GM19395 (cell line): Measurements from ENCODE around the gene COL28A1.
A peak's percentile ranks its signal among the peaks of the same experiment; 100 is the strongest.

Experiments
- ATAC-seq: cut with Tn5 transposase; IDR thresholded peaks from one replicate; pipeline ENCODE4 v1.9.1; 2021; ENCODE audit warnings: mild to moderate bottlenecking, moderate library complexity; ENCODE audit not compliant: unreplicated experiment

COL28A1 gene

DNA sequence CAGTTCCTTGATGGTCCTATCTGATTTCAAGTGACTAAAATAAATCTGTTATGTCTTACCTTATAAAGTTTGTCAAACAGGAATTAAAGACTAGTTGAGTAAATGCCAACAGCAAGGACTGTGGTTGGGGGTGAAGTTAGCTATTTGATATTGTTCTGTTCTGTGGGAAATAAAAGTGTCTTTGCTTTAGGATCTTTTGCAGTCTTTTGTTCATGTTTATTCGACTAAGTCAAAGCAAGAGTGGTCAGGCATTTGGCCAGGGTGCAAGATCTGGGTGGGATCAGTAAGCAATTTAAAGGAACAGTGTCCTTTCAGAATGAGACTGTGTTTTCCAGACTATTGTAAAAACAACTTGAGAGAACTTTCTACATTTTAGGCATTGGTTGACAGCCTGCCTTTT, at the start of gene COL28A1:
COL28A1 (minus strand) TSS at position 183 of the 400 bp plus-strand sequence. CDS start 2,998 bp downstream, outside the sequence.
- ATAC-seq, result no peak

DNA sequence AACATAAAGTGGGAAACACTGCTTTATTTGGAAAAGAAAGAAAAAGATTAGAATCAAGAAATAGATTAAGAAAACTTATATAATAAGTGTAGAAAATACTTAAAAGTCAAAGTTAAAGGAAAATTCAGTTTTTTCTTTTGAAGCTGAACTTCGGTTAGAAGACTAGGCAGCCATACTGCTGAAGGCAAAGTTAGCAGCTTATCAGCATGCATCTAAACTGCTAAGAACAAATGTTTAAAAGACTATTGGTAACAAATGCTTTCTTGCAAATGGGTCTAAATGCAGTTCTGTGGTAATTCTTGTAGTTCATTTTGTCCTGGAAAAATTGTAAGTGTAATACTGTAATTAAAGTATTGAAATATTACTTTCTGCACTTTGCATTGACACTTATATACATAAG, 49.0 kb upstream of the COL28A1 start:
- no peak for ATAC-seq

DNA sequence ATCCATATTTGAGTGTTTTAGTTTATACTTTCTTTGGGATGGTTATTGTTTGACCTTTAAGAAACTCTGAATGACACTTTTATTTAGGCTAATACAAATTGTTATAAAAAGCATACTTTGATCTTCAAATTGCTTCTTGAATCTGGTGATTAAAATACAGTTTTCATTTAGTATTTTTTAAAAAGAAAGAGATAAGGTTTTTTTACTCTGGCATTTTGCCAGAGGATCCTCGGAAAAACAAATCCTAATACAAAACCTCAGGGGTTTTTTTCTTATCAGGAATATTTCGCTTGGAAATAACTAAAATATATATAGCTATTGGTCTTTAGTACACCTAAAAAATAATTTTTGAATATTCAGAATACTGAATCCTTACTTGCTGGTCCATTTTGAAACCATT, 48.1 kb upstream of the COL28A1 start:
- ATAC-seq, result no peak

DNA sequence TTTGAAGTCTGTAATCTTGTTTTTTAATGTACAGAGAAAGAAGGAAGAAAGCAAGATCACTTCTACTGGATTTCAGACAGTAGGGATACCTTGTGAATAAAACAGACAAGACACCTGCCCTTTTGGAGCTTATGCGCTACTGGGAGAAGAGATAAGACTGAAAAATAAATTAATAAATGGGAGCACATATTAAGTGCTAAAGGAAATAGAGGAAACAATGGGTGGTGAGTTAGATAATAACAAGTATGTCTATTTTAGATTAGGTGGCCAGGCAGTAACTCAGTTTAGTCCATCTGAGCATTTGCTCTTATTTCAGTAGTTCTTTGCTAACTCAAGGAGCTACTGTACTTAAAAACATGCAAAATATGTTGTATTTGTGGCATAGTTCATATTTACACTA, 46.9 kb upstream of the COL28A1 start:
- ATAC-seq, result no peak

DNA sequence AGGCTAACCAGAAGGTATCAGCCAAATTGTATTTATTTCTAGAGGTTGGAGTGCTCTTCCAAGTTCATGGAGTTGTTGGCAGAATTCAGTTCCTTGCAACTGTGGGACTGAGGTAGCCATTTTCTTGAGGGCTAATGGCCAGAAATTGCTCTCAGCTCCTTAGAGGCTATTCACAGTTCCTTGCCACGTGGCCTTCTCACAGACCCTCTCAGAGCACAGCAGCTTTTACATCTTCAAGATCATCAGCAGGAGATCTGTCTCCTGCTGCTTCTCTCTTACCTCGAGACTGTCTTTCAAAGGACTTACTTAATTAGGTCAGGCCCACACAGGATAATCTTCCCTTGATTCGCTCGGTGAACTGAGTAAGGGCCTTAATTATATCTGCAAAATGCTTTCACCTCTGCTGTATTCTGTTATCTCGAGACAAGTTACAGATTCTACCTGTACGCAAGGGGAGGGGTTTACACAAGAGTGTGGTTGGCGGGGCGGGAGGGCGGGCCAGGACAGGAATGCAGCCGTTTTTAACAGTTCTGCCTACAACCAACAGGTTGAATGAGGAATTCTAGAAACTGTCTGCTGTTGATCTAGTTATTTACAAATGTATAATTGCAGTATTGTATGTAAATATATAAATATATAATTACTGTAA, 46.0 kb upstream of the COL28A1 start:
- ATAC-seq, result no peak

DNA sequence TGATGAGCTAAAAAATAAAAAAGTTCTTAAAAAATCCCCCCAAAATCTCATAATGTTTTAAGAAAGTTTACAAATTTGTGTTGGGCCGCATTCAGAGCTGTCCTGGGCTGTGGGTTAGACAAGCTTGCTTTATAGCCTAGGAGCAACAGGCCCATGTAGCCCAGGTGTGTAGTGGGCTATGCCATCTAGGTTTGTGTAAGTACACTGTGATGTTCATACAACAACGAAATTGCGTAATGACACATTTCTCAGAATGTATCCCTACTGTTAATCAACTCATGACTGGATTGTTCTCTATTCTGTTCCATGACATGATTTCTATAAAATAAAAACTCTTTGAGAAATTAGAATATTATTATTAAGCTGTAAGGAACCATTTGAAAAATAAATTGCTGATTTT, 44.0 kb upstream of the COL28A1 start:
- no peak for ATAC-seq

DNA sequence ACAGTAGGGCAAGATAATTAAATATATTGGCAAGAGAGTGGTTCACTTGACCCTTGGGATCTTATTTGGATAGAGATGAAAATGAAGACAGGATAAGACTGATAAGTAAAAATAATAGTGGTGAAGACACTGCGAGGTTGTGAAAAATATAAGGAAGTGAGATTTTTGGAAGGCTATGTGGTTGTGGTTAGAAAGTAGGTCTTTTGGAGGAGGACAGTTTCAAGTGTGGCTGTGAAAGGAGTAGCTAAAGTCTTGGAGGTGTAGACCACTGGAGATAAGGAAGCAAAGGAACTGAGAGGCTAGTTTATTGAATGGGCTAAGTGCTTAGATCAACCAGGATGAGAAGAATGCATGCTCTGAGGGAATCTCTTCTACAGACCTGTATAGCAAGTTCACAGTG, 42.2 kb upstream of the COL28A1 start:
- ATAC-seq, result peak; percentile 79

DNA sequence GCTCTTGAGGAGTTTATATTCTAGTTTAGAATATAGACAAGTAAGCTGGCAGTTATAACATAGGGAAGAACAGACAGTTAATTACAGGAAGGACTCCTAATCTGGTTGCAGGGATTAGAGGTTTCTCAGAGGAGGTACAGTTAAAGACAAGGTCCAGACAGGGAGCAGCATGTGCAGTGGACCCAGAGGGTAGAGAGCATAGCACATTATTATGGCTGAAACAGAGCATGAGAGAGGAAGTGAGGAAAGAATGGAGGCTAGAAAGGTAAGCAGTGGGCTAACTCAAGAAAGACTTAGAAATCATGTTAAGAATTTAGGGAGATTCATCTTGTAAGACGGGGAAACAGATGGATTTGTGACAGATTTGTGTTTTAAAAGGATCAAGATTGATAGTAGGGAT, 40.7 kb upstream of the COL28A1 start:
- no peak for ATAC-seq

DNA sequence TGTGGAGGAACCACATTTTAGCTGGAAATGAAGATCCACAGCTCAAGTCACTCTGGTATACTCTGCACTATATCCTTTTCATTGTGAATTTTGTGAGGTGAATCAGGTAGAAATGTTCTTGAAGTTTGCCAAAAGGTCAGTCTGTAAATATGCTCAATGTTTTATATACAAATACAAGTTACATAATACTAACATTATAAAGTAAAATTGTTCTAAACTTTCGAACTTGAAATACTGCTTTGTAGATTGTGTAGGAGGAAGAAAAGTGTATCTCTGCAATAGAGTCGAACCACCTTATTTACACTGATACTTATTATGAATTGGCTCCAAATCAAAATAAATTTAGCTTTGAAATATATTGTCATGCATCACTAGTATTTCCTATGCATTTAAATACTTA, 38.0 kb upstream of the COL28A1 start:
- no peak for ATAC-seq

DNA sequence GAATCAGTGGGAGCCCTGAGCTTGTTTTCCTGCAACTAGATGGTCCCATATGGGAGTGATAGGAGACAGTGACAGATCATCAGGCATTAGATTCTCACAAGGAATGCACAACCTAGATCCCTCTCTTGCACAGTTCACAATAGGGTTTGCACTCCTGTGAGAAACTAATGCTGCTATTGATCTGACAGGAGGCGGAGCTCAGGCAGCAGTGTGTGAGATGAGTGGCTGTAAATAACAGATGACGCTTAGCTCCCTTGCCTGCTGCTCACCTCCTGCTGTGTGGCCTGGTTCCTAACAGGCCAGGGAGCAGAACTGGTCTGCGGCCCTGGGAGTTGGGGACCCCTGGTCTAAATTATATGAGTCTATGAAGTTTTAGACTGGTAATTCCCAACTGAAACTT, 34.9 kb upstream of the COL28A1 start:
- no peak for ATAC-seq

DNA sequence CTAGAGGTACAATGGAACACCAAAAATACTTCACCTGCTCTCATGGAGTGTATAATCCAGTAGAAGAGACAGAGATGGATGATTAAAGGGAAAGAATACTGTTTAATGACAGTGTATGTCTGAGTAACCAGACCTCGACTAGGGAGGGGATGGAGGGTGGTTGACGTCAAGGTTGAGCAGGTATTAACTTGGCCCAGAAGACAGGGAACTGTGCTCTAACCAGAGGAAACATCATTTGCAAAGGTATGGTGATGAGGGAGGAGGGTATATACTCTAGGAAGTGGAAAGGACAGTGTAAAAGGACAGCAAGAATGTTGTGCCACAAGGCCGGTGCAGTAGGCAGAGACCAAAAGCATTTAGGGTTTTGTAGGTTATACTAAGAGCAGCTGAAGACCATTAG, 33.9 kb upstream of the COL28A1 start:
- ATAC-seq, result peak; percentile 29

DNA sequence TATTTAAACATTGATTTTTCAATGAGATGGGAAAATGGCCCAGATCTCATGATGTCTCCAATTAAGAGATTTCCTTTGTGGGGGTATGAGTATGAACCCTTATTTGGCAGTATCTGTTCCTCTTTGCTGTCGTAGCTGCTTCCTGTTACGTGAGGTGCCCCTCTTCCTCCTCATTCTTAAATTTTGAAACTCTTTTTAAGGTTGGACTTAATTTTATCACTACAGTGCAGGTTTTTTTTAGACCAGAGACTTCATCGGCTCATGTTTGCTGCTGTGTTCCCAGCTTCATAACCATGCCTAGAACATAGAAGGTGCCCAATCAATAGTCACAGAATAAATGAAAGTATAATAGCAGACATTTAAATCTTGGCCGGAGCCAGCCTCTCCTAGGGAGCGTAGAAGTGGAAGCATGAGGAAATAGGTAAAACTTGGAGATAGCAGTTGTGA, 33.4 kb upstream of the COL28A1 start:
- peak; percentile 58 for ATAC-seq

DNA sequence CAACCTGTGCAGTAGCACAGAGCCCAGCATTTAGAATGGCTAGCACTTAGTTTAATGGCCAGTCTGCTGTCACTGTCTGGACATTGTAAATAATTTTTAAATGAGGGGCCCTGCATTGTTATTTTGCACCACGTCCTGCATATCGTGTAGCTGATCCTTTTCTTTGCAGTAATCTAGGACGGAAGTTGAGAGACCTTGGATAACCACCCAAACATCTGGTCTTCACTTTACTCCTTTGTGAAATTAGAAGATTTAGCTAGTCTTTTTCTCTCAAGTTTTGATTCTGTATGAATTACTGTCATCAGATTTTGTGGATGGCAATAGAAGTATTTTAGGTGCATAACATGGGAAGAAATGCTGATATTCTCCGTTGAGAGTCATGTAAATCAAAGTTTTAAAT, 32.9 kb upstream of the COL28A1 start:
- ATAC-seq, result no peak

DNA sequence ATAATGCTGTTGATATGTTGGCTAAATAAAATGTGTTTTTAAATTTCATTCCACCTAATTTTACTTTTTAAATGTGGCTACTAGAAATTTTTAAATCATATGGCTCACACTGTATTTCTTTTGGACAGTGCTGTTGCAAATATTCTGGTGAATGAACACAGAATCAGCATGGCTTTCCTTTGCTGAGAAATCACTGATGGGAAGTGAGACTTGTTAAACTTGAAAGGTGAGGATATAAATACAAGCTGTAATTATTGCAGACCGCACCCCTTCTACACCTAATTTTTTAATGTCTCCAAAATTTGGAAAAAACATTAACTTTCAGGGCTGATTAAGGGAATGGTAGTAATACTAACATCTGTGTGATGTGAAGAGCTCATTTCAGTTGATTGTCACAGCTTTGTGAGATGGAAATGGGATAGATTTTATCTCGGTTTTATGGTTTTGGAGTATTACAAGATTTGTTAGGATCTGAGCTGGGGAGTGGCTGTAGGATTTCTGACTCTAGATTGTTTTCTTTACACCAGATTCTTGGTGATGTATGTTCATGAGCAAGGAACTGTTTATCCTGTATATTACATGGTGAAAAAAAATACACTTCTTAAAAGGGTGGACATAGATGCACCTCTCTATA, 32.3 kb upstream of the COL28A1 start:
- no peak for ATAC-seq

DNA sequence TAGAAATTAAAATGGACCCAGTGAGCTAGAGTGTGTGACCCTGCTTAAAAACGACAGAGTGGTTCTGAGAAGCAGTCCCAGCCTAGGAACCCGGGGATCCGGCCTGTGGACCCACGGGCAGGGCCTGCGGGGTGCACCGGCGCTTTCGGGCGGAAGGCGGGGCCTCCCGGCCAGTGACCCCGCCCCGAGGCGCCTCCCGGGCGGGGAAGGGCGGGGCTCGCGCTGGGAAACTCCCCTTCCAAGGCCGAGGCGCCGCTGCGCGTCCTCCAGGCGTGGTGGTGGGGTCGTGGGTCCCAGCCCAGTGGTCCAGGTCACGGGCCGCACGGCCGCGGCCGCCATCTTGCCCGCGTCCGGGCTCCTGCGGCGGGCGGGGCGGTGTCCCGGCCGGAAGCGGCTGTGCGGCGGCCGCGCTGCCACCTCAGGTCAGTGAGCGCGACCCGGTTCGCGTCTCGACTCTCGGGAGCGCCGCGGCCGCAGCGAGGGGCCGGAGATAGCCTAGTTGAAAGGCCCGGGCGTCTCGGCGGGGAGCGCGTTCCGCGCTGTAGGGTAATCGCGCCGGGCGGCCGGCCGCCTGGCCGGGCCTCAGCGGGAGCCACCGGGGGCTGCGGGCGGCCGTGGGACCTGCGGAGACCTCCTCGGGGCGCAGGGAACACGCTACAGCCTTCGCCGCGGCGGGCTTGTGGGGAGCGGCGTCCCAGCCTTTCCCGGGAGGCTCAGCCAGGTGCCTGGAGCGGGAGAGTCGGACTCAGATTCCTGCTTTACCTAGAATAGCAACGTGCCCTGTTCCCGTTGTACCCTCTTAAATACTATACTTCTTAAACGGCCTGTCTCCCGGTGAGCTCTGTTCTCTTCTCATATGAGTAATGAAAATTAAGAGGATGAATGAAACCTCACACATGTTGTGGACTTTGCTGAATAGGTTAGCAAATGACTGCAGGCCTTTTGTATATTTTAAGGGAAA, 31.3 kb upstream of the COL28A1 start, which contains the start of gene MIOS:
MIOS (plus strand) TSS at position 234 of the 961 bp plus-strand sequence. CDS start 5,592 bp downstream, outside the sequence.
- peak; percentile 70 for ATAC-seq

DNA sequence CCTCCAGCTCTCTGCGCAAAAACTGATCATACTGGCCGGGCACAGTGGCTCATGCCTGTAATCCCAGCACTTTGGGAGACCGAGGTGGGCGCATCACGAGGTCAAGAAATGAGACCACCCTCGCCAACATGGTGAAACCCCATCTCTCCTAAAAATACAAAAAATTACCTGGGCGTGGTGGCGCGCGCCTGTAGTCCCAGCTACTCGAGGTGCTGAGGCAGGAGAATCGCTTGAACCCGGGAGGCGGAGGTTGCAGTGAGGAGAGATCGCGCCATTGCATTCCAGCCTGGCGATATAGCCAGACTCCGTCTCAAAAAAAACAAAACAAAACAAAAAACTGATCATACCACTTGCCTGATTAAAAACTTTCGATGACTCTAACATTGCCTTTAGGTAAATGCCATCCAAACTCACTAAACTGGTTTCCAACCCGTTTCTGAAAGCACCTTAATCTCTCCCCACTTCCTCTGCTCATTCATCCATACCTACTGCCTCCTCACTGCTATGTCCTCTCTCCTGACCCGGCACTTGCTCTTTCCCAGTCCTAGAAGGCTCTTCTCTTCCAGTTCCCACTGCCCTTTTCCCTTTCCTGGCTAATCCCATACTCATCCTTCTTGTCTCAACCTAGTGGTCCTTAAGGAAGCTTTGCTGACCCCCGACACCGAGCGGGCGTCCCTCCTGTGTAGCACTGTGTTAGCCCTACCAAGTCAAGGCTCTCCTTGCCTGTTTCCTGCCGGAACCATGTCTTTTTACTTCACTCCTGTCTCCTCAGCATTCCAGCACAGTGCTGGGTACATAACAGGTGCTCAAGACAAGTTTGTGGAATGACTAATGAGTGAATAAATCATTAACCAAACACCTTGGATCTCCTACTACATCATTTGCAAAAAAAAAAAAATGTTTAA, 30.3 kb upstream of the COL28A1 start:
- ATAC-seq, result peak; percentile 40

DNA sequence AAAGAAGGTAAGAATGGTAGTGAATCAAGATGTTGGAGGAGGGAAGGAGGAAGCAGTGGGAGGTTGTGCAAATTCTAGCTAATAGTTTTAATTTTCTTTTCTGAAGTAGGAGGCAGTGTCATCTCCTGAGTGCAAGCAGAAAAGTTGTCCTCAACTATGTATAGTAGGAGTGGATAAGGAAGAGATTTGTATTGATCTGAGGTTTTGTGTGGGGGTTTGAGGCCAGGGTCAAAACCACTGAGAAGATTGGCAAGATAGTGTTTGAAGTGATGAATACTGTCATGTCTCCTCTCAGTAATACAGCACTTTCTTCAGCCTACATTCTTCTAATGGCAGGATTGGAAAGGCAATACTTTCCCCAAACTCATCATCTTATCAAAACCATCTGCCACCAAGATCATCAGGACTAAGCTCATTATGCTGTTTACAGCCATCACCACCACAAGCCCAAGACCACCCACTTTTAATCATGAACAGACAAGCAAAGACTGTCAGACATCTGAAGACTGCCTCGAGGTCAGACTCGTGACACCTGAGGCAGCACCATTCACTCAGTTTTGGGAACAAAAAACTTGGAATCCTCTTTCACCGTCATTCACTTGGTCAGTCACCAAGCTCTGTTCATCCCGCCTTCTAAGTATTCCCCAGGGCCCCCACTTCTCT, 29.5 kb upstream of the COL28A1 start:
- ATAC-seq, result no peak

DNA sequence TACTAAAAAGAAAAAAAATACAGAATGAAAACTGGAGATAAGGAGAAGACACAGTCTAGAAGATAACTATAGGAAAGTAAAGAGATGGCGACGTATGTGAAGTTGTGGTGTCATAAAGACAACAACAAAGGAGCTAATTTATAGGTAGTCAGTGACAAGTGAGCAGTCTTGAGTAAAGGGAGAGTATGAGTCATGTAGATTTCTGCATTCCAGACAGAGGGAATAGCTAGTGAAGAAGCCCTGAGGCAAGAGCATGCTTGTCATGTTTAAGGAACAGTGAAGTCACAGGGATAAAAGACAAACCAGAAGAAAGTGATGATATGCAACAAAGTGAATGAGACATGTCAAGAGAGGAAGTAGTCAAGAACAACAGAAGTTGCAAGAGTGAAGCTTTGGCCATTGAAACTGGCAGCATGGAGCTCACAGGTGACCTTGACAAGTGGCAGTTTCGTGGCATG, 28.7 kb upstream of the COL28A1 start:
- ATAC-seq, result no peak

DNA sequence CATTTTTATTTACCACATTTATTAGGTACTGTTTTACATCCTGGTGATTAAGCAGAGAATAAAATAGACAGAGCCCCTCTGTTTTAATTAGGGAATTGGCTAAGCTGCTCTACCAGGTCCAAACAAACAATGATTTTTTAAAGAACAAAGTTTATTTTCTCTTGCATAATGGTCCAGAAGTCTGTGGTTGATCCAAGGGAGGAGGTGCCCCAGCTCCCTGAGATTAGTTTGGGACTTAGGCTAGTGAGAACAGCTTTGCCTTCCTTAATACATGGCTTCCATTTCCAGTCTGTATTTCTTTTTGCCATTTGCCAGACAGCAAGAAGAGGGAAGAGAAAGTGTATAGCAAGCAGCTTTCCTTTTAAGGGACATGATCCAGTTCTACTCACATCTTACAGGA, 28.1 kb upstream of the COL28A1 start:
- no peak for ATAC-seq

DNA sequence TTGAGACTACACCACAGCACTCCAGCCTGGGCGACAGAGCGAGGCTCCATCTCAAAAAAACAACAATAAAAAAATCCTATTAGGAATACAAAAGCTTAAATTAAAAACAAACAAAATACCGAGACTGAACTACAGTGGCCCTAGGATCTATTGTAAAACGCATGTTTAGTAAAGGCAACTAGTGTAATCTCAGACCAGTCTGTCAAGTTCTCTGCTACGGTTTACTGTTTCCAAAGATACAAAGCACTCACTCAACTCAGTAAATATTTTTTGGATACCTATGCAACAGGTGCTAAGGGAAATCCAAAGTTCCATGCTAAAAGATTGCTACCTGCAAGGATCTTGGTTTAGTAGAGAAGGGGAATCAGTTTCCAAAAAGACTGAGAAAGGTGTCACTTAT, 27.6 kb upstream of the COL28A1 start:
- ATAC-seq, result no peak
